Liver (tissue), 9 donors: ENCODE results near the gene SLC25A53. TPM values are rescaled to one million over a fixed set of nuclear protein-coding genes. Genes with fewer than 3 reads are reported as not detected.

ENCODE experiments used
- DNase-seq: peaks from one replicate; pipeline ENCODE4 v3.0.0-alpha.2; 2017; ENCODE audit warnings: low spot score
- H3K27ac ChIP-seq, 2 donors: one replicate each; pipeline ENCODE4 v1.7.0; 2013; ENCODE audit warnings: inconsistent platforms in 2 of 2, low read length in 2 of 2, control low read depth in 1 of 2, low read depth in 1 of 2, mild to moderate bottlenecking in 1 of 2
- H3K27me3 ChIP-seq, 4 donors: one replicate each; pipeline versions ENCODE4 v1.6.1 to v1.7.0; 2013; ENCODE audit warnings: low read length in 3 of 4, inconsistent platforms in 1 of 4, mild to moderate bottlenecking in 1 of 4, moderate library complexity in 1 of 4; ENCODE audit not compliant: control insufficient read depth in 4 of 4, insufficient read depth in 4 of 4
- H3K36me3 ChIP-seq, 4 donors: one replicate each; pipeline versions ENCODE4 v1.6.1 to v1.7.0; 2013; ENCODE audit warnings: low read length in 3 of 4, mild to moderate bottlenecking in 3 of 4, low read depth in 1 of 4, moderate library complexity in 1 of 4; ENCODE audit not compliant: control insufficient read depth in 4 of 4, insufficient read depth in 3 of 4
- H3K4me1 ChIP-seq, 4 donors: one replicate each; pipeline versions ENCODE4 v1.6.1 to v1.7.0; 2013; ENCODE audit warnings: low read length in 3 of 4, mild to moderate bottlenecking in 3 of 4, moderate library complexity in 1 of 4; ENCODE audit not compliant: control insufficient read depth in 4 of 4, insufficient read depth in 4 of 4
- H3K4me3 ChIP-seq, 3 donors: one replicate each; pipeline versions ENCODE4 v1.6.1 to v1.7.0; 2013; ENCODE audit warnings: low read length in 3 of 3, control low read depth in 1 of 3, low read depth in 1 of 3, mild to moderate bottlenecking in 1 of 3
- H3K9ac ChIP-seq, 2 donors: one replicate each; pipeline ENCODE4 v1.7.0; 2013; ENCODE audit warnings: low read length in 2 of 2, mild to moderate bottlenecking in 2 of 2, moderate library complexity in 2 of 2, control low read depth in 1 of 2, low read depth in 1 of 2
- H3K9me3 ChIP-seq, 4 donors: one replicate each; pipeline versions ENCODE4 v1.6.1 to v1.7.0; 2013; ENCODE audit warnings: low read length in 3 of 4; ENCODE audit not compliant: control insufficient read depth in 4 of 4
- ATF3 ChIP-seq: IDR thresholded peaks from 2 replicates; pipeline ENCODE4 v1.6.1; 2016; ENCODE audit warnings: antibody characterized with exemption
- CTCF ChIP-seq: fragments of 150-350 bp; IDR thresholded peaks from 2 replicates; pipeline ENCODE4 v1.5.1; 2017; ENCODE audit warnings: improper control_type of control experiment, low read depth, low read length; ENCODE audit not compliant: missing input control
- FOXA1 ChIP-seq: IDR thresholded peaks from 2 replicates; pipeline ENCODE4 v1.6.1; 2016; ENCODE audit warnings: antibody characterized with exemption
- FOXA2 ChIP-seq: IDR thresholded peaks from 2 replicates; pipeline ENCODE4 v1.6.1; 2016; ENCODE audit warnings: antibody characterized with exemption
- HNF4A ChIP-seq, 2 donors: conservative IDR thresholded peaks; 2 replicates each; pipeline ENCODE4 v1.6.1; 2016; ENCODE audit warnings: antibody characterized with exemption in 2 of 2, mild to moderate bottlenecking in 2 of 2
- JUND ChIP-seq, 2 donors: IDR thresholded peaks; 2 replicates each; pipeline ENCODE4 v1.6.1; 2016; ENCODE audit warnings: antibody characterized with exemption in 2 of 2
- NR2F2 ChIP-seq: IDR thresholded peaks from 2 replicates; pipeline ENCODE4 v1.6.1; 2016; ENCODE audit warnings: antibody characterized with exemption
- RAD21 ChIP-seq, 2 donors: IDR thresholded peaks; 2 replicates each; pipeline ENCODE4 v1.6.1; 2016; ENCODE audit warnings: antibody characterized with exemption in 2 of 2, mild to moderate bottlenecking in 2 of 2
- RXRA ChIP-seq, 2 donors: IDR thresholded peaks; 2 replicates each; pipeline ENCODE4 v1.6.1; 2017 to 2018; ENCODE audit warnings: antibody characterized with exemption in 2 of 2, mild to moderate bottlenecking in 1 of 2
- SP1 ChIP-seq: IDR thresholded peaks from 2 replicates; pipeline ENCODE4 v1.6.1; 2018; ENCODE audit warnings: antibody characterized with exemption, mild to moderate bottlenecking
- YY1 ChIP-seq: IDR thresholded peaks from 2 replicates; pipeline ENCODE4 v1.6.1; 2016; ENCODE audit warnings: antibody characterized with exemption, mild to moderate bottlenecking
- ZBTB33 ChIP-seq: IDR thresholded peaks from 2 replicates; pipeline ENCODE4 v1.6.1; 2016; ENCODE audit warnings: antibody characterized with exemption
- WGBS: extraction: QIAGEN DNeasy Blood & Tissue Kit; methylation state at CpG from one replicate; pipeline ENCODE4 v1.1.7; 2013; 5-methylcytosine and 5-hydroxymethylcytosine counted together
- polyA plus RNA-seq, 2 donors: library from polyadenylated mRNA; stranded (reverse) in 1 of 2; unstranded in 1 of 2; fragments of 200-250 nt in 1 of 2; fragments of >200 nt in 1 of 2; fragmentation: Nextera tagmentation in 1 of 2; extraction: Ambion mirVana in 1 of 2; gene quantifications; one replicate each; pipeline versions ENCODE4 v1.2.1 to v1.2.3, GENCODE V29; 2013 to 2015
- total RNA-seq, 2 donors: library from RNA; depleted of rRNA; stranded (reverse); fragments of >200 nt; gene quantifications; one replicate each; pipeline ENCODE4 v1.2.3, GENCODE V29; 2014
- donor health status: healthy.
- donor health status: healthy.
- donor health status: healthy.
- donor health status: healthy.
- donor health status: healthy.

The SLC25A53 gene
- total and polyA plus RNA-seq, 4 donors: 2.8 to 8.5 (median 7.1) TPM

GRCh38 chrX:104193485-104193884, 36.7 kb upstream of the SLC25A53 start:
- TF ChIP-seq YY1 (no peak), ZBTB33 (no peak), FOXA2 (no peak), HNF4A (conservative IDR thresholded peaks at IDR 0.05) (no peak), FOXA1 (no peak), NR2F2 (no peak), RXRA (IDR thresholded peaks at IDR 0.05) (no peak)
- Histone ChIP-seq H3K27me3 (no peaks in the 10 kb centered on the region), H3K27ac (no peak overlapping the region), H3K9me3 (no peaks in the 10 kb centered on the region), H3K4me1 (no peaks in the 10 kb centered on the region), H3K36me3 (peaks cover 0 to 15% (median 7%) of the 10 kb centered on the region in 4 donors), H3K4me3 (no peak overlapping the region), H3K9ac (no peak overlapping the region)
- DNase-seq: no peak
- 95% methylated on average over 2 of the region's 2 CpGs for WGBS

- Histone ChIP-seq H3K4me3 (no peak overlapping the region), H3K27ac (no peak overlapping the region), H3K27me3 (no peaks in the 10 kb centered on the region), H3K4me1 (no peaks in the 10 kb centered on the region), H3K9me3 (no peaks in the 10 kb centered on the region), H3K9ac (no peak overlapping the region), H3K36me3 (peaks cover 0 to 21% (median 11%) of the 10 kb centered on the region in 4 donors)
- WGBS: 84% methylated on average over 5 of the region's 5 CpGs
- TF ChIP-seq HNF4A (conservative IDR thresholded peaks at IDR 0.05): no peak
- TF ChIP-seq JUND (IDR thresholded peaks at IDR 0.05): no peak
- TF ChIP-seq RAD21 (IDR thresholded peaks at IDR 0.05): no peak
- no peak for TF ChIP-seq FOXA2
- TF ChIP-seq FOXA1: no peak
- TF ChIP-seq CTCF: no peak
- no peak for TF ChIP-seq ATF3
- DNase-seq: no peak
Observed at GRCh38 chrX:104189837-104190236, 33.0 kb upstream of the SLC25A53 start.

- Histone ChIP-seq H3K9me3 (no peaks in the 10 kb centered on the region), H3K36me3 (peaks cover 0 to 21% (median 11%) of the 10 kb centered on the region in 4 donors), H3K4me1 (no peaks in the 10 kb centered on the region), H3K9ac (no peak overlapping the region), H3K27me3 (no peaks in the 10 kb centered on the region), H3K4me3 (no peak overlapping the region), H3K27ac (no peak overlapping the region)
- WGBS: 60% methylated on average over 8 of the region's 8 CpGs
- no peak for DNase-seq
- TF ChIP-seq SP1 (no peak), YY1 (no peak)
Observed at GRCh38 chrX:104187931-104188330, 31.1 kb upstream of the SLC25A53 start.
